ENCODE results near the gene TDRKH.

DNA sequence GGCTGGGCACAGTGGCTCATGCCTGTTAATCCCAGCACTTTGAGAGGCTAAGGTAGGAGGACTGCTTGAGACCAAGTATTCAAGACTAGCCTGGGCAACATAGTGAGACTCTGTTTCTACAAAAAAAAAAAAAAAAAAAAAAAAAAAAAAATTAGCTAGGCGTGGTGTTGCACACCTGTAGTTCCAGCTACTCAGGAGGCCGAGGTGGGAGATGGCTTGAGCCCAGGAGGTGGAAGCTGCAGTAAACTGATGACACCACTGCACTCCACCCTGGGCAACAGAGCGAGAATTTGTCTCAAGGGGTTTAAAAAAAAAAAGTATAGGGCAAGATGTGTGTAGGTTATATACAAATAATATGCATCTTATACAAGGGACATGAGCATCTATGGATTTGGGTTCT is 2.6 kb downstream of the TDRKH start:
- TF ChIP-seq POLR2A (IDR thresholded peaks at IDR 0.05): no peak
- TF ChIP-seq, protein P1, sequence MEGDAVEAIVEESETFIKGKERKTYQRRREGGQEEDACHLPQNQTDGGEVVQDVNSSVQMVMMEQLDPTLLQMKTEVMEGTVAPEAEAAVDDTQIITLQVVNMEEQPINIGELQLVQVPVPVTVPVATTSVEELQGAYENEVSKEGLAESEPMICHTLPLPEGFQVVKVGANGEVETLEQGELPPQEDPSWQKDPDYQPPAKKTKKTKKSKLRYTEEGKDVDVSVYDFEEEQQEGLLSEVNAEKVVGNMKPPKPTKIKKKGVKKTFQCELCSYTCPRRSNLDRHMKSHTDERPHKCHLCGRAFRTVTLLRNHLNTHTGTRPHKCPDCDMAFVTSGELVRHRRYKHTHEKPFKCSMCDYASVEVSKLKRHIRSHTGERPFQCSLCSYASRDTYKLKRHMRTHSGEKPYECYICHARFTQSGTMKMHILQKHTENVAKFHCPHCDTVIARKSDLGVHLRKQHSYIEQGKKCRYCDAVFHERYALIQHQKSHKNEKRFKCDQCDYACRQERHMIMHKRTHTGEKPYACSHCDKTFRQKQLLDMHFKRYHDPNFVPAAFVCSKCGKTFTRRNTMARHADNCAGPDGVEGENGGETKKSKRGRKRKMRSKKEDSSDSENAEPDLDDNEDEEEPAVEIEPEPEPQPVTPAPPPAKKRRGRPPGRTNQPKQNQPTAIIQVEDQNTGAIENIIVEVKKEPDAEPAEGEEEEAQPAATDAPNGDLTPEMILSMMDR (IDR thresholded peaks at IDR 0.05): no peak
